Prostate gland (tissue), 2 donors: Measurements from ENCODE around the gene NBAS. TPM values are rescaled to one million over a fixed set of nuclear protein-coding genes. Genes with fewer than 3 reads are reported as not detected.

Source experiments
- DNase-seq: peaks from one replicate; pipeline ENCODE4 v3.0.0-alpha.2; 2019; ENCODE audit warnings: low spot score
- H3K27ac ChIP-seq, 2 donors: fragments of 200-600 bp; sonication (generic); 2 replicates each; pipeline ENCODE4 v1.5.1; 2017 to 2019
- H3K27me3 ChIP-seq: fragments of 200-600 bp; sonication (generic); replicated peaks from 2 replicates; pipeline ENCODE4 v1.5.1; 2019; ENCODE audit not compliant: insufficient read depth
- H3K36me3 ChIP-seq, 2 donors: fragments of 200-600 bp; sonication (generic); 1 replicate in 1 of 2; 2 replicates in 1 of 2; pipeline versions ENCODE4 v1.5.1 to v1.8.1; 2017 to 2019
- H3K4me1 ChIP-seq: fragments of 200-600 bp; sonication (generic); replicated peaks from 2 replicates; pipeline ENCODE4 v1.5.1; 2019
- H3K4me3 ChIP-seq, 2 donors: fragments of 200-600 bp; sonication (generic); 2 replicates each; pipeline ENCODE4 v1.5.1; 2017 to 2019
- H3K9me3 ChIP-seq: fragments of 200-600 bp; sonication (generic); 2 replicates; pipeline ENCODE4 v1.5.1; 2017
- POLR2A ChIP-seq: fragments of 450-650 bp; IDR thresholded peaks from one replicate; pipeline ENCODE4 v1.6.1; 2016; ENCODE audit warnings: antibody characterized with exemption, mild to moderate bottlenecking
- POLR2AphosphoS5 ChIP-seq: sonication (generic); formaldehyde crosslinking; IDR thresholded peaks from one replicate; pipeline ENCODE4 v1.6.1; 2017; ENCODE audit warnings: antibody characterized with exemption
- WGBS: methylation state at CpG from one replicate; pipeline ENCODE4 v1.1.5; 2018; 5-methylcytosine and 5-hydroxymethylcytosine counted together
- intact Hi-C: fragments of 100-400 bp; cut with DNase I; formaldehyde crosslinking; loops from one replicate; pipeline ENCODE4 v1.14.2; 2022
- total RNA-seq, 2 donors: library from RNA; depleted of rRNA; stranded (reverse); fragments of >200 nt; gene quantifications; one replicate each; pipeline ENCODE4 v1.1.0, GENCODE V29; 2016
- TF ChIP-seq, protein P1 (sequence below), 4 experiments: fragments of 200-600 bp in 2 of 4; fragments of 450-650 bp in 2 of 4; sonication (generic) in 2 of 4; IDR thresholded peaks; 1 replicate in 3 of 4; 2 replicates in 1 of 4; pipeline ENCODE4 v1.5.1; 2016 to 2019; ENCODE audit warnings: antibody characterized with exemption in 4 of 4, mild to moderate bottlenecking in 2 of 4, moderate library complexity in 2 of 4

NBAS gene
- total RNA-seq, 2 donors from 2014 or later, result 34.8 to 55.0 TPM

DNA sequence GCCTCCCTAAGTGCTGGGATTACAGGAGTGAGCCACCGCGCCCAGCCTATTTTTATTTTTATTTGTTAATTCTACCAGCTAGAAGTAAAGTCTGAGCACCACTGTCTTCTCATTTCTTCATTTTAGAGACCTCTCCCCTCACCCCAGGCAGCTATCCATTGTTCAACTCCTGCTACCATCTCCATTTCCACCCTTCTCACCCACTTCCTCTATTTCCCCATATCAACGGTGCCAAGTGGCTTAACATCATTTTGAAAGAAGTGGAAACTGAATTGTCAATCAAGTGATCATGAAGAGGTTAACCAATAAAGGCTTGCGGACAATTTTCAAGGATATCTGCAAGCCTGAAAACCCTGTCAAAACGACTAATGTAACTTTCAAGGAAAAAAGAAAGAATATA lies 323.1 kb downstream of the NBAS start:
- H3K4me1 ChIP-seq, result no peaks in the 10 kb centered on the region
- 89% methylated on average over 5 of the region's 5 CpGs for WGBS

DNA sequence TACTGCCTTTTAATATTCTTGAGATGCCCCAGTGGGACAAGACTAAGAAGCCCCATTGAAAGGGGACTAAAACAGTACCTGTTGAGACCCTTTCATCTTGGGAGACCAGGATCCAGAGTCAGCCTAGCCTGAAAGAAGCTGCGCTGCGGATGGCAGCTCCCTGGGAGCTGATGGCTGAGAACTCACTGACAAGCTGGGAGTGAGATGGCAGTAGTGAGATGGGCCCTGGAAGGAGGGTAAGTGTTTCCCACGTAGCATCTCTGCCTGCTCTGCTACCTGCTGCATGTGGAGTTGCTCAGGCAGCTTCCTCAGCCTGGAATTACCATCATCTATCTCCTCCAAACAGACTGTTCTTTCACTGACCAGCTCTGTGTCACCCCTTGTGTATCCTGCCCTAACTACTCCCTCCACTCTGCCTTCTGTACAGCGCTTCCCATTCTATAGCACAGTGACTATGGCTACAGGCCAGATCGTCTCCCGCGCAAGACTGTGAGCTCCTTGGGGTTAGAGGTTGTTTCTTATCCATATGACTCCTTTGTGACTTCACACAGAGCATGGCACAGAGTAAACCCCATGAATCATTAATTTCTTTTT lies 330.4 kb downstream of the NBAS start:
- no peak overlapping the region for H3K27ac ChIP-seq
- whole genome bisulfite sequencing, result 91% methylated on average over 7 of the region's 7 CpGs
- no peak for DNase-seq
- H3K27me3 ChIP-seq, result no peaks in the 10 kb centered on the region
- no peak overlapping the region for H3K4me3 ChIP-seq
- TF ChIP-seq, protein P1, sequence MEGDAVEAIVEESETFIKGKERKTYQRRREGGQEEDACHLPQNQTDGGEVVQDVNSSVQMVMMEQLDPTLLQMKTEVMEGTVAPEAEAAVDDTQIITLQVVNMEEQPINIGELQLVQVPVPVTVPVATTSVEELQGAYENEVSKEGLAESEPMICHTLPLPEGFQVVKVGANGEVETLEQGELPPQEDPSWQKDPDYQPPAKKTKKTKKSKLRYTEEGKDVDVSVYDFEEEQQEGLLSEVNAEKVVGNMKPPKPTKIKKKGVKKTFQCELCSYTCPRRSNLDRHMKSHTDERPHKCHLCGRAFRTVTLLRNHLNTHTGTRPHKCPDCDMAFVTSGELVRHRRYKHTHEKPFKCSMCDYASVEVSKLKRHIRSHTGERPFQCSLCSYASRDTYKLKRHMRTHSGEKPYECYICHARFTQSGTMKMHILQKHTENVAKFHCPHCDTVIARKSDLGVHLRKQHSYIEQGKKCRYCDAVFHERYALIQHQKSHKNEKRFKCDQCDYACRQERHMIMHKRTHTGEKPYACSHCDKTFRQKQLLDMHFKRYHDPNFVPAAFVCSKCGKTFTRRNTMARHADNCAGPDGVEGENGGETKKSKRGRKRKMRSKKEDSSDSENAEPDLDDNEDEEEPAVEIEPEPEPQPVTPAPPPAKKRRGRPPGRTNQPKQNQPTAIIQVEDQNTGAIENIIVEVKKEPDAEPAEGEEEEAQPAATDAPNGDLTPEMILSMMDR (IDR thresholded peaks at IDR 0.05), result no peak
- TF ChIP-seq POLR2AphosphoS5 (no peak), POLR2A (no peak)
- H3K9me3 ChIP-seq, result no peaks in the 10 kb centered on the region
- intact Hi-C loops, result no loop called here
- H3K36me3 ChIP-seq, result no peaks in the 10 kb centered on the region
- H3K4me1 ChIP-seq, result no peaks in the 10 kb centered on the region

More for the DNA sequence above, 323.1 kb downstream of the NBAS start:
- TF ChIP-seq POLR2AphosphoS5, result no peak
- TF ChIP-seq, protein P1 (IDR thresholded peaks at IDR 0.05), result no peak
- TF ChIP-seq POLR2A, result no peak
- no peak for DNase-seq
- H3K4me3 ChIP-seq, result no peak overlapping the region
- no peaks in the 10 kb centered on the region for H3K36me3 ChIP-seq
- H3K9me3 ChIP-seq, result no peaks in the 10 kb centered on the region
- intact Hi-C loops, result no loop called here
- no peak overlapping the region for H3K27ac ChIP-seq
- no peaks in the 10 kb centered on the region for H3K27me3 ChIP-seq

DNA sequence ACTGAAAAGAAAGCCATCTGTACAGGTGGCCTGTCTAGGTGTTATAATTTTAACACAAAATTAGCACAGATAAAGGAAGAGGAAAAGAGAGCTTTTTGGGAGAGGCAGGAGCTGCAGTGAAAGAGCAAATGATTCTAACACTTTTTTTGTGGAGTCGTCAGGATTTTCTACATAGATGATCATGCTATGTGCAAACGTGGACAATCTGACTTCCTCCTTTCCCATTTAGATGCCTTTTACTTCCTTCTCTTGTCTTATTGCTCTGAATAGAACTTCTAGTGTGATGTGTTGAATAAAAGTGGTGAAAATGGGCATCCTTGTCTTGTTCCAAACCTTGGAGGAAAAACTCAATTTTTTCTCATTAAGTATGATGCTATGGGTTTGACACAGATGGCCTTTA lies 334.5 kb downstream of the NBAS start:
- Histone ChIP-seq H3K4me3 (no peak overlapping the region), H3K27me3 (no peaks in the 10 kb centered on the region), H3K27ac (no peak overlapping the region), H3K9me3 (no peaks in the 10 kb centered on the region), H3K36me3 (no peaks in the 10 kb centered on the region), H3K4me1 (no peaks in the 10 kb centered on the region)
- no peak for DNase-seq
- 64% methylated on average over 2 of the region's 2 CpGs for WGBS
- intact Hi-C loops, result no loop called here
- TF ChIP-seq, protein P1 (IDR thresholded peaks at IDR 0.05), result no peak
- TF ChIP-seq POLR2AphosphoS5 (no peak), POLR2A (no peak)

DNA sequence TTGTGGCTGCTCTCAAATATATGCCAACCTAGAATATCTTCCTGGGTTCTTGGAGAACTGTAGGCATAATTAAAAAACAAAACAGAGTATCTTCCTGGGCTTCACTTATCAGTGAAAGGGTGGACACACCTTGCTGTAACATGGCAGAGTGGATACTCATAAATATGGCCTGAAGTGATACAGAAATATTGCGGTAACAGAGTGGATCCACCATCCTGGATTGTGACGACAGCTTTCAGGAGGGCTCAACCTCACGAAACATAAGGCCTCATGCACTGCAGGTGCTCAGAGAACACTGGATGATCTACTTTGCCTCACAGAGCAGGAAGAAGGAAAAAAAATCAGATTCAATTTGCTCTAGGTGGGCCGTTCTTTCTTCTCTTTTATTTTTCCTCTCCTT lies 336.0 kb downstream of the NBAS start:
- no peaks in the 10 kb centered on the region for H3K36me3 ChIP-seq
- H3K4me3 ChIP-seq, result no peak overlapping the region

DNA sequence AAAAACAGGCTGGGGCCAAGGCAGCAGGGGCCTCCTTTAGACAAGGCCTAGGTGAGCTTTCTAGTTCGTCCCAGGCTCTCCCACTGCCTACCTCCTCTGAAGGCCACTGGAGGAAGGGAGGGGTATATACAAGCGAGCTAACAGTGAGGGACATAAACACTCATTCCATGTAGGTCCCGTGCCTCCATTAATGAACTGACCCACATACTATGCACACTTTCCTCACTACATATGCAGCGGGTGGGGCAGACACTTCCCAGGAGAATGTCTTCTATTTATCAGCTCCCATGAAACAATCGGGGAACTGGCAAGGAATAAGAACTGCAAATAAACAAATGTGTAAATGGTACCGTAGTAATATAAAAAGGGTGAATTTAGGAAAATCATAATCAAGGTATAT lies 336.5 kb downstream of the NBAS start:
- no peaks in the 10 kb centered on the region for H3K4me1 ChIP-seq
- H3K9me3 ChIP-seq, result no peaks in the 10 kb centered on the region
- DNase-seq, result no peak
- intact Hi-C loops, result no loop called here
- H3K27ac ChIP-seq, result no peak overlapping the region
- TF ChIP-seq POLR2A (no peak), POLR2AphosphoS5 (no peak)
- TF ChIP-seq, protein P1 (IDR thresholded peaks at IDR 0.05), result no peak
- H3K27me3 ChIP-seq, result no peaks in the 10 kb centered on the region
- H3K4me3 ChIP-seq, result no peak overlapping the region
- H3K36me3 ChIP-seq, result no peaks in the 10 kb centered on the region
- 89% methylated on average over 6 of the region's 6 CpGs for WGBS

More for the DNA sequence above, 336.0 kb downstream of the NBAS start:
- WGBS, result 90% methylated on average over 4 of the region's 4 CpGs
- TF ChIP-seq POLR2AphosphoS5 (no peak), POLR2A (no peak)
- TF ChIP-seq, protein P1 (IDR thresholded peaks at IDR 0.05), result no peak
- intact Hi-C loops, result no loop called here
- Histone ChIP-seq H3K27ac (no peak overlapping the region), H3K4me1 (no peaks in the 10 kb centered on the region), H3K27me3 (no peaks in the 10 kb centered on the region), H3K9me3 (no peaks in the 10 kb centered on the region)
- DNase-seq, result no peak
